GM20000 (cell line): ENCODE results near the gene TRABD2A.
A peak's percentile ranks its signal among the peaks of the same experiment; 100 is the strongest.
"Not testable (repeated sequence)": the region's sequence is repeated elsewhere in the genome, so short reads cannot be mapped to it uniquely, and the experiment has no call there.

ENCODE experiments used
- DNase-seq: peaks from one replicate; pipeline ENCODE4 v3.0.0; 2012; ENCODE audit warnings: low spot score
- TF ChIP-seq, protein P1 (sequence below): IDR thresholded peaks from 2 replicates; pipeline ENCODE4 v1.5.1; 2012; ENCODE audit warnings: mild to moderate bottlenecking, control low read depth; ENCODE audit errors: extremely low read depth, missing control alignments

The TRABD2A gene

DNA sequence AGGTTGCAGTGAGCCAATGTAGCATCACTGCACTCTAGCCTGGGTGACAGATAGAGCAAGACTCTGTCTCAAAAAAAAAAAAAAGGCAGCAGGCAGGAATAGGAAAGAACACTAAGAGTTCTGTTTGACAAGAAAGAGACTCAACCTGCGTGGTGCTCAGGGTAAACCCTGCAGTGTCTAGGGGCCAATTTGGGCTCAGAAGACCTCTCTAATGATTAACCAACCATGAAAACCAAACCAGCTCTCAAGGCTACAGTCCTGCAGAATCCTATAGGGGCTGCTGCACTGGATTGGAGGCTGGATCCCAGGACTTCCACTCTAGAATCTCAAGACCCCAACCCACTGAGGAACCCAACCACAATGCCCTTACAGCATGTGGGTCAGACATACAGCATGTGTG lies 2.4 kb downstream of the TRABD2A start:
- no peak for DNase-seq
- TF ChIP-seq, protein P1, sequence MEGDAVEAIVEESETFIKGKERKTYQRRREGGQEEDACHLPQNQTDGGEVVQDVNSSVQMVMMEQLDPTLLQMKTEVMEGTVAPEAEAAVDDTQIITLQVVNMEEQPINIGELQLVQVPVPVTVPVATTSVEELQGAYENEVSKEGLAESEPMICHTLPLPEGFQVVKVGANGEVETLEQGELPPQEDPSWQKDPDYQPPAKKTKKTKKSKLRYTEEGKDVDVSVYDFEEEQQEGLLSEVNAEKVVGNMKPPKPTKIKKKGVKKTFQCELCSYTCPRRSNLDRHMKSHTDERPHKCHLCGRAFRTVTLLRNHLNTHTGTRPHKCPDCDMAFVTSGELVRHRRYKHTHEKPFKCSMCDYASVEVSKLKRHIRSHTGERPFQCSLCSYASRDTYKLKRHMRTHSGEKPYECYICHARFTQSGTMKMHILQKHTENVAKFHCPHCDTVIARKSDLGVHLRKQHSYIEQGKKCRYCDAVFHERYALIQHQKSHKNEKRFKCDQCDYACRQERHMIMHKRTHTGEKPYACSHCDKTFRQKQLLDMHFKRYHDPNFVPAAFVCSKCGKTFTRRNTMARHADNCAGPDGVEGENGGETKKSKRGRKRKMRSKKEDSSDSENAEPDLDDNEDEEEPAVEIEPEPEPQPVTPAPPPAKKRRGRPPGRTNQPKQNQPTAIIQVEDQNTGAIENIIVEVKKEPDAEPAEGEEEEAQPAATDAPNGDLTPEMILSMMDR, result no peak

DNA sequence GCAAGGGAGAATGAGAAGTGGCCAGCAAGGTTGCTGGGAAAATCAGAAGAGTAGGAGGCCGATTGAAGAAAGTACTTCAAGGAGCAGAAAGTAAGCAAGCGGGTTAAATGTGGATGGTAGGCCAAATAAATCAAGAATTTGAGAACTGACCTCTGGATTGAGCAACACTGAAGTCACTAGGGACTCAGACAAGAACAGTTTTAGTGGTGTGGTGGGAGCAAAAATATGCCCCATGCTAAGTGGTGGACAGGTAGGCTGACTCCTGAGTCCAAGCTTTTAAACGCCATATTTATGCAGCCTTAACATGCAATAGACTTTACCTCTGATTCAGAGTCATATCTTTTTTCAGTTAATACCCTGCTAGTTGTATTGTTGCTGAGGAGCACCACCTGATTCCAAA lies 4.5 kb downstream of the TRABD2A start:
- no peak for DNase-seq
- TF ChIP-seq, protein P1, result no peak

GRCh38 chr2:84875619-84876018 lies 5.3 kb downstream of the TRABD2A start:
- DNase-seq, result not testable (repeated sequence)

- no peak for DNase-seq
- TF ChIP-seq, protein P1, result no peak
These were observed 5.7 kb downstream of the TRABD2A start for GRCh38 chr2:84875213-84875560.

- TF ChIP-seq, protein P1, result no peak
- DNase-seq, result no peak
These were observed 6.3 kb downstream of the TRABD2A start for GRCh38 chr2:84874381-84875212.

DNA sequence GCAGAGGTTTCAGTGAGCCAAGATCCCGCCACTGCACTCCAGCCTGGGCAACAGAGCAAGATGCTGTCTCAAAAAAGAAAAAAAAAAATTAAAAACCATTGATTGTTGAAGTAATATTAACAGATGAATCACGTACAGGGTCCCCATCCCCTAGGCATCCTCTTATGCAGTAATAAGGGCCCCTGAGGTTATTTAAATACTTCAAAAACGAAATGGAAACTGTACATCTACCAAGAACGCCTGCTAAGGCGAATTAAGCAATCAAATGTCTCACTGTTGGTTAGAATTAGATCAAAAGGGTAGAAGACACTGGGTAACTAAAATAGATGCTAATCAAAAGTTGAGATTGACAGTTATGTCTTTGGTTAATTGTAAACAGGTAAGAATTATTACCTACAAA lies 7.5 kb downstream of the TRABD2A start:
- no peak for DNase-seq
- TF ChIP-seq, protein P1, result no peak

- not testable (repeated sequence) for DNase-seq
These were observed 8.2 kb downstream of the TRABD2A start for GRCh38 chr2:84872691-84873090.

DNA sequence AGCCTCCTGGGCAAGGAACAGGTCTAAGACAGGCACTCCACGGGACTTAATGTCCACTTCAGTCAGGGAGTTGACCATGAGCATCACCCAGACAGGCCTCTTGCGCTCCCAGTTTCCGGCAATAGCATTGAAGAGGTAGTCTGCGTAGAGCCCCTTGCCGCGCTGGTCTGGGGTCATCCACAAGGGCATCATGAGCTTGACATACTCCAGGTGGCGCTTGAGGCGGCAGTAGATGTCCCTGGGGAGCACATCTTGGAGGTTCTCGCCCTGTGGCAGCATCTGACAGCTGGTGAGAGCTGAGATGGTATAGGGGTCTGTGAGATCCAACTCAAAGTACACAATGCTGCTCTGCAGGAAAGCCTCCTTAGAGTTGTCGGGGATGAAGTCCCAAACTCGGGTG lies 10.6 kb downstream of the TRABD2A start:
- no peak for DNase-seq
- TF ChIP-seq, protein P1, result peak; percentile 17

DNA sequence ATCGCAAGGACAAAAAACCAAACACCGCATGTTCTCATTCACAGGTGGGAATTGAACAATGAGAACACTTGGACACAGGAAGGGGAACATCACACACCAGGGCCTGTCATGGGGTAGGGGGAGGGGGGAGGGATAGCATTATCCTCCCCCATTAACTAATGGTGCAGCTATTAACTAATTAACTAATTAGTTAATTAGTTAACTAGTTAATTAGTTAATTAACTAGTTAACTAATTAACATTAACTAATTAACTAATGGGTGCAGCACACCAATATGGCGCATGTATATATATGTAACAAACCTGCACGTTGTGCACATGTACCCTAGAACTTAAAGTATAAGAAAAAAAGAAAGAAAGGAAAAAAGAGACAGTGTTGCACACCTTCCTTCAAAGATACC lies 12.6 kb downstream of the TRABD2A start:
- DNase-seq, result not testable (repeated sequence)
